IMR-90 (cell line): ENCODE measurements around the gene FAHD1. TPM values are rescaled to one million over a fixed set of nuclear protein-coding genes. Genes with fewer than 3 reads are reported as not detected.

Experiments used
- ATAC-seq: fragments of 200-7000 bp; cut with Tn5 transposase; 2 replicates; pipeline ENCODE4 v1.9.1; 2020; ENCODE audit warnings: low read depth, mild to moderate bottlenecking, moderate library complexity
- BruUV-seq: library from RNA; stranded (reverse); fragments of 400-500 nt; replicated peaks from 2 replicates; lab custom pipeline; 2021; lab: Mats Ljungman, UMichigan
- CTCF ChIA-PET: fragments of 300-600 bp; formaldehyde crosslinking; extraction: SDS; loops from one replicate; lab custom pipeline; 2021; ENCODE audit warnings: antibody characterized with exemption; lab: Yijun Ruan, JAX
- POLR2A ChIA-PET: fragments of 300-600 bp; sonication (Branson Sonifier 250); formaldehyde crosslinking; loops from one replicate; lab custom pipeline; 2022; ENCODE audit warnings: antibody characterized with exemption; ENCODE audit not compliant: unreplicated experiment; lab: Charles Lee
- DNase-seq: peaks from one replicate; pipeline ENCODE4 v3.0.0; 2013
- H2AFZ ChIP-seq: replicated peaks from 2 replicates; pipeline ENCODE3; 2013; ENCODE audit warnings: low read length, mild to moderate bottlenecking; ENCODE audit not compliant: poor library complexity
- H2AK5ac ChIP-seq: 2 replicates; pipeline ENCODE4 v1.6.1; 2013; ENCODE audit warnings: low read depth, low read length, inconsistent platforms
- H2AK9ac ChIP-seq: replicated peaks from 2 replicates; pipeline ENCODE3; 2013; ENCODE audit warnings: mild to moderate bottlenecking, low read depth, low read length, moderate library complexity; ENCODE audit not compliant: poor library complexity
- H2BK120ac ChIP-seq: 2 replicates; pipeline ENCODE4 v1.6.1; 2013; ENCODE audit warnings: low read depth, low read length, inconsistent platforms
- H2BK15ac ChIP-seq: 3 replicates; pipeline ENCODE4 v1.6.1; 2013; ENCODE audit warnings: low read depth, low read length, inconsistent platforms
- H2BK20ac ChIP-seq: 2 replicates; pipeline ENCODE4 v1.6.1; 2013; ENCODE audit warnings: low read depth, mild to moderate bottlenecking, inconsistent platforms, low read length, moderate library complexity
- H2BK5ac ChIP-seq: 2 replicates; pipeline ENCODE4 v1.6.1; 2013; ENCODE audit warnings: mild to moderate bottlenecking, low read depth, low read length, inconsistent platforms; ENCODE audit not compliant: poor library complexity, severe bottlenecking
- H3K14ac ChIP-seq: replicated peaks from 2 replicates; pipeline ENCODE4 v1.6.1; 2013; ENCODE audit warnings: low read depth, low read length, inconsistent platforms
- H3K18ac ChIP-seq: 2 replicates; pipeline ENCODE4 v1.6.1; 2013; ENCODE audit warnings: low read depth, low read length, control low read depth
- H3K23ac ChIP-seq: 2 replicates; pipeline ENCODE4 v1.6.1; 2013; ENCODE audit warnings: low read depth, low read length, inconsistent platforms
- H3K27ac ChIP-seq: 2 replicates; pipeline ENCODE4 v1.5.1; 2013; ENCODE audit warnings: mild to moderate bottlenecking, control low read depth, low read length; ENCODE audit not compliant: insufficient read depth
- H3K27me3 ChIP-seq: 2 replicates; pipeline ENCODE4 v1.6.1; 2013; ENCODE audit warnings: low read length; ENCODE audit not compliant: control insufficient read depth, insufficient read depth
- H3K36me3 ChIP-seq: 2 replicates; pipeline ENCODE4 v1.6.1; 2013; ENCODE audit warnings: low read length, mixed read lengths; ENCODE audit not compliant: control insufficient read depth, insufficient read depth
- H3K4ac ChIP-seq: 2 replicates; pipeline ENCODE4 v1.6.1; 2013; ENCODE audit warnings: low read depth, low read length, inconsistent platforms
- H3K4me1 ChIP-seq: 2 replicates; pipeline ENCODE4 v1.6.1; 2013; ENCODE audit warnings: low read length, mixed read lengths; ENCODE audit not compliant: control insufficient read depth, insufficient read depth
- H3K4me2 ChIP-seq: 2 replicates; pipeline ENCODE4 v1.6.1; 2013; ENCODE audit warnings: low read depth, mild to moderate bottlenecking, control low read depth, low read length, moderate library complexity
- H3K4me3 ChIP-seq: 2 replicates; pipeline ENCODE4 v1.5.1; 2013; ENCODE audit warnings: low read depth, mild to moderate bottlenecking, control low read depth, low read length, moderate library complexity; ENCODE audit not compliant: insufficient read depth
- H3K56ac ChIP-seq: 2 replicates; pipeline ENCODE4 v1.6.1; 2013; ENCODE audit warnings: low read length, inconsistent platforms; ENCODE audit not compliant: insufficient read depth; ENCODE audit errors: extremely low read depth
- H3K79me1 ChIP-seq, 2 experiments: 2 replicates each; pipeline ENCODE4 v1.6.1; 2013; ENCODE audit warnings: low read length in 2 of 2, inconsistent platforms in 1 of 2, low read depth in 1 of 2
- H3K9ac ChIP-seq: 2 replicates; pipeline ENCODE4 v1.6.1; 2013; ENCODE audit warnings: low read depth, low read length, control low read depth
- H3K9me1 ChIP-seq: 2 replicates; pipeline ENCODE4 v1.6.1; 2013; ENCODE audit warnings: low read length, inconsistent platforms; ENCODE audit not compliant: insufficient read depth
- H3K9me3 ChIP-seq: 2 replicates; pipeline ENCODE4 v1.6.1; 2013; ENCODE audit warnings: low read length; ENCODE audit not compliant: control insufficient read depth, insufficient read depth
- H4K20me1 ChIP-seq: 2 replicates; pipeline ENCODE4 v1.6.1; 2013; ENCODE audit warnings: low read length, inconsistent platforms; ENCODE audit not compliant: insufficient read depth
- H4K5ac ChIP-seq: 2 replicates; pipeline ENCODE4 v1.6.1; 2013; ENCODE audit warnings: mild to moderate bottlenecking, low read depth, low read length, control low read depth
- H4K8ac ChIP-seq, 2 experiments: 2 replicates each; pipeline ENCODE4 v1.6.1; 2013; ENCODE audit warnings: low read depth in 2 of 2, low read length in 2 of 2, control low read depth in 1 of 2, inconsistent platforms in 1 of 2
- H4K91ac ChIP-seq: 2 replicates; pipeline ENCODE4 v1.6.1; 2013; ENCODE audit warnings: low read depth, low read length, inconsistent platforms; ENCODE audit not compliant: insufficient read depth
- CEBPB ChIP-seq: IDR thresholded peaks from 2 replicates; pipeline ENCODE4 v1.6.1; 2012; ENCODE audit warnings: low read depth, low read length, improper control_type of control experiment
- CHD1 ChIP-seq: IDR thresholded peaks from 2 replicates; pipeline ENCODE4 v1.6.1; 2012; ENCODE audit warnings: low read depth, low read length, improper control_type of control experiment
- FOS ChIP-seq: fragments of 150-350 bp; IDR thresholded peaks from 2 replicates; pipeline ENCODE4 v1.6.1; 2016; ENCODE audit warnings: low read depth, low read length
- MAFK ChIP-seq: IDR thresholded peaks from 2 replicates; pipeline ENCODE4 v1.6.1; 2012; ENCODE audit warnings: low read depth, low read length, improper control_type of control experiment
- MAZ ChIP-seq: IDR thresholded peaks from 2 replicates; pipeline ENCODE4 v1.6.1; 2012; ENCODE audit warnings: low read depth, mild to moderate bottlenecking, low read length, improper control_type of control experiment, moderate library complexity, borderline replicate concordance
- MXI1 ChIP-seq: IDR thresholded peaks from 2 replicates; pipeline ENCODE4 v1.6.1; 2012; ENCODE audit warnings: low read depth, mild to moderate bottlenecking, low read length, moderate library complexity, borderline replicate concordance
- NFE2L2 ChIP-seq: fragments of 150-350 bp; IDR thresholded peaks from 2 replicates; pipeline ENCODE4 v1.6.1; 2016; ENCODE audit warnings: low read depth, mild to moderate bottlenecking, low read length
- POLR2A ChIP-seq: IDR thresholded peaks from 2 replicates; pipeline ENCODE4 v1.6.1; 2012; ENCODE audit warnings: mild to moderate bottlenecking, low read depth, low read length
- RAD21 ChIP-seq: IDR thresholded peaks from 2 replicates; pipeline ENCODE4 v1.6.1; 2012; ENCODE audit warnings: low read length, improper control_type of control experiment
- RFX5 ChIP-seq: IDR thresholded peaks from 2 replicates; pipeline ENCODE4 v1.8.0; 2012; ENCODE audit warnings: low read depth, mild to moderate bottlenecking, low read length, moderate library complexity
- SMC3 ChIP-seq: fragments of 150-350 bp; IDR thresholded peaks from 2 replicates; pipeline ENCODE4 v1.6.1; 2016; ENCODE audit warnings: low read depth, mild to moderate bottlenecking, antibody characterized with exemption, low read length, moderate library complexity
- USF2 ChIP-seq: fragments of 150-350 bp; IDR thresholded peaks from 2 replicates; pipeline ENCODE4 v1.6.1; 2017; ENCODE audit warnings: mild to moderate bottlenecking, antibody characterized with exemption, low read length, low read depth
- WGBS, 2 experiments: methylation state at CpG; one replicate each; pipeline versions ENCODE4 v1.1.5 to v1.1.7; 2013; ENCODE audit warnings: missing lambda C conversion rate in 2 of 2; ENCODE audit not compliant: insufficient read length in 1 of 2; ENCODE audit errors: extremely low coverage in 2 of 2; 5-methylcytosine and 5-hydroxymethylcytosine counted together
- dilution Hi-C: fragments of 300-500 bp; cut with HindIII; formaldehyde crosslinking; loops from one replicate; pipeline ENCODE4 v1.14.3; 2018; ENCODE audit warnings: low sequenced_read_pairs; ENCODE audit not compliant: unreplicated experiment
- in situ Hi-C: fragments of 300-500 bp; cut with MboI; formaldehyde crosslinking; loops from 3 replicates; pipeline ENCODE4 v1.14.3; 2019; ENCODE audit warnings: low sequenced_read_pairs, inconsistent platforms, mixed read lengths
- intact Hi-C: fragments of 100-400 bp; cut with micrococcal nuclease; formaldehyde crosslinking; loops from 2 replicates; pipeline ENCODE4 v1.10.0; 2022
- polyA plus RNA-seq, 3 experiments: library from polyadenylated mRNA; depleted of rRNA; stranded (reverse); fragments of >200 nt; gene quantifications; 2 replicates each; pipeline ENCODE4 v1.2.3, GENCODE V29; 2012; ENCODE audit warnings: low replicate concordance in 1 of 3
- total RNA-seq: library from RNA; depleted of rRNA; stranded (reverse); fragments of >200 nt; gene quantifications from 2 replicates; pipeline ENCODE4 v1.2.3, GENCODE V29; 2012
- TF ChIP-seq, protein P1 (sequence below): fragments of 150-350 bp; IDR thresholded peaks from 2 replicates; pipeline ENCODE4 v1.6.1; 2016; ENCODE audit warnings: low read depth, mild to moderate bottlenecking, low read length, moderate library complexity, borderline replicate concordance
- TF ChIP-seq, protein P2 (sequence below): conservative IDR thresholded peaks from 2 replicates; pipeline ENCODE4 v1.5.1; 2012; ENCODE audit warnings: mild to moderate bottlenecking, low read depth, low read length, improper control_type of control experiment

The FAHD1 gene
- total and polyA plus RNA-seq, 2 of the 4 experiments (the other 2 are of a cell fraction): 65.3 to 85.9 TPM

GRCh38 chr16:1861730-1862129 lies 34.7 kb downstream of the FAHD1 start:
- Histone ChIP-seq H3K23ac (no peak overlapping the region), H3K27ac (no peak overlapping the region), H4K20me1 (no peaks in the 10 kb centered on the region), H4K8ac (no peak overlapping the region), H3K27me3 (peaks cover 50% of the 10 kb centered on the region), H3K9ac (no peak overlapping the region), H3K79me1 (no peaks in the 10 kb centered on the region), H2BK20ac (no peak overlapping the region), H3K18ac (no peak overlapping the region), H3K9me1 (no peaks in the 10 kb centered on the region), H3K4me2 (no peak overlapping the region), H2BK120ac (no peak overlapping the region), H3K9me3 (no peaks in the 10 kb centered on the region), H3K56ac (no peak overlapping the region), H4K5ac (no peak overlapping the region), H3K14ac (no peak overlapping the region), H3K4ac (no peak overlapping the region), H3K36me3 (no peaks in the 10 kb centered on the region), H2BK5ac (no peak overlapping the region), H2BK15ac (no peak overlapping the region), H3K4me1 (peaks cover 2% of the 10 kb centered on the region; the same call in 1 of the 2 replicates), H4K91ac (no peak overlapping the region), H3K4me3 (no peak overlapping the region), H2AK5ac (no peak overlapping the region), H2AFZ (no peak overlapping the region), H2AK9ac (no peak overlapping the region)
- no TSS peak for BruUV-seq
- POLR2A ChIA-PET: no interaction called here
- CTCF ChIA-PET: no interaction called here
- dilution Hi-C loops (no loop called here), in situ Hi-C loops (loop anchor here (5.0 kb wide), 1 partner anchor 71 kb away; no protein-coding TSS in a partner anchor), intact Hi-C loops (no loop called here)
- ATAC-seq (no peak), DNase-seq (no peak)
- no CpG with 5 or more reads among the region's 5 CpGs for WGBS, 2 experiments
- TF ChIP-seq FOS (no peak), USF2 (no peak), RAD21 (no peak), RFX5 (no peak), CEBPB (no peak), MXI1 (no peak), POLR2A (no peak), SMC3 (no peak), CHD1 (no peak), MAFK (no peak), NFE2L2 (no peak), MAZ (no peak)
- TF ChIP-seq, protein P1, sequence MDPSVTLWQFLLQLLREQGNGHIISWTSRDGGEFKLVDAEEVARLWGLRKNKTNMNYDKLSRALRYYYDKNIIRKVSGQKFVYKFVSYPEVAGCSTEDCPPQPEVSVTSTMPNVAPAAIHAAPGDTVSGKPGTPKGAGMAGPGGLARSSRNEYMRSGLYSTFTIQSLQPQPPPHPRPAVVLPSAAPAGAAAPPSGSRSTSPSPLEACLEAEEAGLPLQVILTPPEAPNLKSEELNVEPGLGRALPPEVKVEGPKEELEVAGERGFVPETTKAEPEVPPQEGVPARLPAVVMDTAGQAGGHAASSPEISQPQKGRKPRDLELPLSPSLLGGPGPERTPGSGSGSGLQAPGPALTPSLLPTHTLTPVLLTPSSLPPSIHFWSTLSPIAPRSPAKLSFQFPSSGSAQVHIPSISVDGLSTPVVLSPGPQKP: no peak
- TF ChIP-seq, protein P2, sequence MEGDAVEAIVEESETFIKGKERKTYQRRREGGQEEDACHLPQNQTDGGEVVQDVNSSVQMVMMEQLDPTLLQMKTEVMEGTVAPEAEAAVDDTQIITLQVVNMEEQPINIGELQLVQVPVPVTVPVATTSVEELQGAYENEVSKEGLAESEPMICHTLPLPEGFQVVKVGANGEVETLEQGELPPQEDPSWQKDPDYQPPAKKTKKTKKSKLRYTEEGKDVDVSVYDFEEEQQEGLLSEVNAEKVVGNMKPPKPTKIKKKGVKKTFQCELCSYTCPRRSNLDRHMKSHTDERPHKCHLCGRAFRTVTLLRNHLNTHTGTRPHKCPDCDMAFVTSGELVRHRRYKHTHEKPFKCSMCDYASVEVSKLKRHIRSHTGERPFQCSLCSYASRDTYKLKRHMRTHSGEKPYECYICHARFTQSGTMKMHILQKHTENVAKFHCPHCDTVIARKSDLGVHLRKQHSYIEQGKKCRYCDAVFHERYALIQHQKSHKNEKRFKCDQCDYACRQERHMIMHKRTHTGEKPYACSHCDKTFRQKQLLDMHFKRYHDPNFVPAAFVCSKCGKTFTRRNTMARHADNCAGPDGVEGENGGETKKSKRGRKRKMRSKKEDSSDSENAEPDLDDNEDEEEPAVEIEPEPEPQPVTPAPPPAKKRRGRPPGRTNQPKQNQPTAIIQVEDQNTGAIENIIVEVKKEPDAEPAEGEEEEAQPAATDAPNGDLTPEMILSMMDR: no peak
